ENCODE data around the gene JDP2.

DNA sequence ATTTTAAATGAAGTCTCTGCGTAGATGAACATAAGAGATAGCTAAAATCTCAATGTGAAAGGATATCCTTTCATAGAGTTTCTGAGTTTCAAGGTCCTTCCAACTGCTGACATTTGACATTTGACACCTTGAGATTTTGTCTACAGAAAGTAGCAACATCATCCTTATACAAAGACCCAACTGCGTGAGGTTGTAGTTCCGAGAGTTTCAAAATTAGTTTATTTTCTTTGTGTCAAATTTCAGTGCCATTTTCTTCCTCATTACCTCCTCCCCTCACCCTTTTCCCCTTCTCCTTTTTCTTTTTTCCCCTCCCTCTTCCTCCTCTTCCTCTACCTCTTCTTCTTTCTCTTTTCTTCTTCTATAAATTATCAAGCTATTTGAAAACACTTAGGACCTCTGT, 67.6 kb downstream of the JDP2 start:
- TF ChIP-seq, protein P1, sequence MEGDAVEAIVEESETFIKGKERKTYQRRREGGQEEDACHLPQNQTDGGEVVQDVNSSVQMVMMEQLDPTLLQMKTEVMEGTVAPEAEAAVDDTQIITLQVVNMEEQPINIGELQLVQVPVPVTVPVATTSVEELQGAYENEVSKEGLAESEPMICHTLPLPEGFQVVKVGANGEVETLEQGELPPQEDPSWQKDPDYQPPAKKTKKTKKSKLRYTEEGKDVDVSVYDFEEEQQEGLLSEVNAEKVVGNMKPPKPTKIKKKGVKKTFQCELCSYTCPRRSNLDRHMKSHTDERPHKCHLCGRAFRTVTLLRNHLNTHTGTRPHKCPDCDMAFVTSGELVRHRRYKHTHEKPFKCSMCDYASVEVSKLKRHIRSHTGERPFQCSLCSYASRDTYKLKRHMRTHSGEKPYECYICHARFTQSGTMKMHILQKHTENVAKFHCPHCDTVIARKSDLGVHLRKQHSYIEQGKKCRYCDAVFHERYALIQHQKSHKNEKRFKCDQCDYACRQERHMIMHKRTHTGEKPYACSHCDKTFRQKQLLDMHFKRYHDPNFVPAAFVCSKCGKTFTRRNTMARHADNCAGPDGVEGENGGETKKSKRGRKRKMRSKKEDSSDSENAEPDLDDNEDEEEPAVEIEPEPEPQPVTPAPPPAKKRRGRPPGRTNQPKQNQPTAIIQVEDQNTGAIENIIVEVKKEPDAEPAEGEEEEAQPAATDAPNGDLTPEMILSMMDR (IDR thresholded peaks at IDR 0.05): no peak
- no peak for TF ChIP-seq POLR2A (IDR thresholded peaks at IDR 0.05)
